ENCODE results near the gene HOXD8.

- no peak for TF ChIP-seq CTCF (IDR thresholded peaks at IDR 0.05)
- TF ChIP-seq POLR2A (IDR thresholded peaks at IDR 0.05) = no peak
Observed at GRCh38 chr2:176169181-176169580, 39.7 kb downstream of the HOXD8 start.

Measured in lower leg skin (tissue), 3 donors.